HTERT RPE-1 (cell line): Measurements from ENCODE around the gene CDC20.
"Not testable (repeated sequence)": the region's sequence is repeated elsewhere in the genome, so short reads cannot be mapped to it uniquely, and the experiment has no call there.

Experiments used
- in situ Hi-C: fragments of 300-500 bp; cut with MboI; formaldehyde crosslinking; loops from 4 replicates; pipeline ENCODE4 v1.14.3; 2020; ENCODE audit warnings: low sequenced_read_pairs

CDC20 gene

DNA sequence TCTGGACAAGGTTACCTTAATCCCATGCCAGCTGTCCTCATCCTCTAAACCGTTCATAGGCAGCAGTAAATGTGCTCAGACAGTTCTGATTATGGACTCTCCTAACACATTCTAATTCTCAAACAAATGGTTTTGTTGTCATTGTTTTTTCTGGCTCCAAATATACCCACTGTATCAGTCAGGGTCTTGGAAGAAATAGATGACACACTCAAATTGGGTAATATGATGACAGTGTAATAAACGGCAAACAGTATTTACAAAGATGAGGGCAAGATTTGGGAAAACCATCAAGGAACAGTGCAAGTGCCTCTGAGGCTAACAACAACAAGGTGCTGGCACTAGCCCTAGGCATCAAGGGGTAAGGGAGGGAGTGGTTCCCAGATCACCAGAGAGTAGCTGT, 4.3 kb upstream of the CDC20 start:
- in situ Hi-C loops, result no loop called here

DNA sequence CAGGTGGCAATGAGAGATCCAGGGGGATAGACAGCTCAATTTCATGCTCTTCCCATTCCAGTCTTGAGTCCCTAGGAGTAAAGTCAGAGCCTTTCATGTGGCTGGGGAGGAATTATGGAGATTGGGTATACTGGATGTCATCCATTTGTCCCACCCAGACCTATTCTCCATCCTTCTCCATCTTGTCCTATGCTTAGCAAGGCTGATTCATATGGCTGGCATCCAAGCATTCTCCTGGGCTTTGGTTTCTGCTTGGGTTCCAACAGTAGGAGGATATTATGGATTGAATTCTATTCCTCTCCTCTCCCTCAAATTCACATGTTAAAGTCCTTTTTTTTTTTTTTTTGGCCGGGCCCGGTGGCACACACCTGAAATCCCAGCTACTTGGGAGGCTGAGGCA, 3.8 kb upstream of the CDC20 start:
- in situ Hi-C loops, result no loop called here

DNA sequence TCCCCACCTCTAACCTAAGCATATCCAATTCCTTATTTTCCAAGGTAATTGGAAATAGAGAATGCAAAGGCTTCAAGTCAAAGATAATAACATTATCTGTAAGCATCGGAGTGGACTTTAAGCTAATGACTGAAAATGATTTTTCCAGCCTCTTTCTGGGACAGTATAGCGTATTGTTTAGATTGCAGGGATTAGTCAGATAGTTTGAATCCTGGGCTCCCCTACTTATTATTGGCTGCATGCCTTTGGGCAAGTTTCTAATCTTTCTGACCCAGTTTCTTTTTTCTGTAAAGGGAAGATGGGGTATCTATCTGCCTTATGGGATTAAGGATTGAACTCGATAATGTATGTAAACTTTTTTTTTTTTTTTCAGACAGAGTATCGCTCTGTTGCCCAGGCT, 1.5 kb upstream of the CDC20 start:
- in situ Hi-C loops, result no loop called here

DNA sequence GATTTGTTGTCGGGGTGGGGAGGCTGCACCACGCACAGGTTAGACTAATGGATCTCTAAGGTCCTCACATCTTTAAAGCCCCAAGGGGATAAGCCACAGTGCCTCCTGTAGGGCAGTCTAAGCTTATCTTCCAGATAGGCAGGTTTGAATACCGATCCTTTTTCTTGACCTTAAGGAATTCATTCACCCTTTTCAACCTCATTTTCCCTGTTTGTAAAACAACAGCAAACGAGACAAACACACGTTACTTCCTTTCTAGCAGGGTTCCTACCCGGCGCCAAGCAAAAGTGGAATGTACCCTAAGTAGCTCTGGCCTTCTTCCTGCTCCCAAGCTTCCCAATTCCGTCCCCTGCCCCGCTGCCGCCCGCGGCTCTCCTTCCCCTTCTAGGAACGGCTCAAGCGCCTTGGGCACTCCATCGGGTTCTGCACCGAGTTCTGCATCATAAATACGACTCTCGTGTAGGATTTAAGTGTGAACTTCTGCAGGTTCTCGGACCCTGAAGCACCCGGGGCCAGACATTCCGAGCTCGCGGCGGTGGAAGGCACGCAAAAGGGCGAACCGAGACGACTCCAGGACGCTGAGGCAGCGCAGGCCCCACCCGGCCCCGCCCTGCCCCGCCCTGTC, 548 bp upstream of the CDC20 start:
- in situ Hi-C loops, result no loop called here

DNA sequence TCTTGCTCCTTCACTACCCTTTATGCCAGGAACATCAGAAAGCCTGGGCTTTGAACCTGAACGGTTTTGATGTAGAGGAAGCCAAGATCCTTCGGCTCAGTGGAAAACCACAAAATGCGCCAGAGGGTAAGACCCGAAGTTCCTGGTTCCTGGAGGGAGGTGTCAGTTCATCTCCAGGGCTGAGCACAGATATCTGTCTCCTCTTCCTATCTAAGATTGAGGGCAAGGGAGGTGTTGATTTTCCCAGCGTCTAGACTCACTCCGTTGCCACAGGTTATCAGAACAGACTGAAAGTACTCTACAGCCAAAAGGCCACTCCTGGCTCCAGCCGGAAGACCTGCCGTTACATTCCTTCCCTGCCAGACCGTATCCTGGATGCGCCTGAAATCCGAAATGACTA, 915 bp downstream of the CDC20 start:
- in situ Hi-C loops, result no loop called here

DNA sequence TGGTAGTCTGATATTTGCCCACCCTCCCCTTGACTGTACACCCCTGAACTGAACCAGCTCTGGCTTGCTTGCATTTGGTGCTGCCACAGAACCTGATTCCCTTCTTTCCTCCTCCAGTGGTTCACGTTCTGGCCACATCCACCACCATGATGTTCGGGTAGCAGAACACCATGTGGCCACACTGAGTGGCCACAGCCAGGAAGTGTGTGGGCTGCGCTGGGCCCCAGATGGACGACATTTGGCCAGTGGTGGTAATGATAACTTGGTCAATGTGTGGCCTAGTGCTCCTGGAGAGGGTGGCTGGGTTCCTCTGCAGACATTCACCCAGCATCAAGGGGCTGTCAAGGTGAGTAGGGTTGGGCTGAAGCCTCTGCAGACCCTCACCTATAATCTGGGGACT, 1.8 kb downstream of the CDC20 start:
- in situ Hi-C loops, result no loop called here

DNA sequence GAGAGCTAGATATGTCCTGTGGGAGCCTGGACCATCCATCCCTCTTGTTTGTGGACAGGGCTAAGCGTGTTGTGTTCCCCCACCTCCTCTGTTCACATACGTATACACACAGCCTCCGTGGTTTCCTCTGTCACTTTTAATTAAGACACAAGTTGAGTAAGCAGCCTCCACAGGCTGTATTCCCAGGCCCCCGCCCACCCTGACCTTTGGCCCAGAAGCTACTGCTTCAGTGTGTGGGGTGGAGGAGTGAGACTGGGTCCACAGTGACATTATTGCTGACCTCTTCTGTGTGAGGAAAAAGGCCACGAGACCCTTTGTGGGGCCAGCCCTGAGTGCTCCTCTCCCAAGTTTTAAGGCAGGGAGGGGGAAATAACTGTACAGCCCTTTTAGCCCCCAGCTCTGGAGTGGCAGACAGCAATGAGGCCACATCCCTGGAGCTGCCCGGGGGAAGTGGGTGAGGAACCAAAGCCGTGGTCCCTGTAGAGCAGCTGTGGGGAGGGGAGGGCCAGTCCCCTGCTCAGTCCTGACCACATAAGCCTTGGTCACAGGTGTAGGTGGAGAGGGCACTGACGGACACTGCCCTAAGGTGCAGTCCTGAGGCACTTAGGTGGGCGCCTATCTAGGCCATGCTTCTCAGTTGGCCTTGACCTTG, 4.6 kb downstream of the CDC20 start:
- in situ Hi-C loops, result no loop called here

DNA sequence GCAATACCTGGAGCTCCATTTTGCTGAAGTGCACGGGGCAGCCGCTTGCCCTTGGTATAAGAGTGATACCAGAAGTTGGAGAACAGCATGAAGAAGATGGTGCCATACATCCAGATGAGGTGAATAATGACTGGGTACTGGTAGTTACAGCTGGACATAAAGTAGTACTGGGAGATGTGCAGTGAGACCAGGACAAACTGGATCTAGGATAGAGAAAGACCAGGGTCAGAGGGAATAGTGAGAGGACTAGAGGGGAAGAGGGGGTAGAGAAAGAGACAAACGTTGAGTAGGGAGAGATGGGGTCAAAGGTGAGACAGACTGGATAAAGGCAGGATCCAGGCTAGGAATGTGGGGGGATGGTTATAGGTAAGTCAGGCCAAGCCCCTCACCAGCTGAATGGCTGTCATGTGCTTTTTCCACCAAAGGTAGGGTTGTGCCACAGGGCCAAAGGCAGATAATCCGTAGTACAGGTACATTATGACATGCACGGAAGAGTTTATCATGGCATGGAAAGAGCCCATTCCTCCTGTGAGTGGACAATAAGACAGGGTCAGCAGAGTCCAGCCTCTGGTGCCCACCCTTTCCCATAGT, 5.2 kb downstream of the CDC20 start:
- in situ Hi-C loops, result no loop called here

DNA sequence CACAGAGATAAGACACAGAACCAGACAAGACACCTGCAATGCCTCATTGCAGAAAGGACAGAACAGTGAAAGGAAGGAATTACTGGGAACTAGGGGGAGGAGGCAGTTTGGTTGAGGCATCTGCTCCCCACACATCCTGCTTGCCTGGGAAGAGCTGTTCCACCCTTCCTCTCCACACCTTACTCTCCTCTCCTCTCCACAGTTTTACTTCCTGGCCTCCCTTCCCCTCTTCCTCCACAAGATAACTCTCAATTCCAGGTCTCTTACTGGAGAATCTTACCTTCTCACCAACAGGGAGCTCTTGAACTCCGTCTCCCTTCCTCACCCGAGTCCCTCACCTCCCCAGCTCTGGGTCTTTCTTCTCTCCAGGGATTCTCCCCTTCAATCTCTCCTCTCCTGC, 6.9 kb downstream of the CDC20 start:
- in situ Hi-C loops, result no loop called here

DNA sequence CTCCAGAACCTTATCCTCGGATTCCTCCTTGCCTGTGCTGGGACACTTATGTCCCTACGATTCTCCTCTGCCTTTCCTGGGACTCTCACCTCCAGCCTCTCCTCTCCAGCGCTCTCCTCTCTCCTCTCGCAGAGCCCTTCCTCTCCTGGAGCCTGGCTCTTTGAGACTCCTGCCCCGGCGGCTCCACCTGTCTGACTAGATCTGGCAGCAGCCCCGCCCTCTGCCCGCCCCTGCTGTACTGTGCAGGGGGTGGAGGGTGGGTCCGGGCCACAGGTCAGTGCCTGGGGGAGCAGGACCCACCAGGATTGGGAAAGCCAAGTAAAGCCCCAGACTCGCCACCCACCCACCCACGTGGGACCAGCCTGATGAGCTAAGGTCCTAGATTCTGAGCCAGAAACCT, 7.4 kb downstream of the CDC20 start:
- in situ Hi-C loops, result no loop called here

DNA sequence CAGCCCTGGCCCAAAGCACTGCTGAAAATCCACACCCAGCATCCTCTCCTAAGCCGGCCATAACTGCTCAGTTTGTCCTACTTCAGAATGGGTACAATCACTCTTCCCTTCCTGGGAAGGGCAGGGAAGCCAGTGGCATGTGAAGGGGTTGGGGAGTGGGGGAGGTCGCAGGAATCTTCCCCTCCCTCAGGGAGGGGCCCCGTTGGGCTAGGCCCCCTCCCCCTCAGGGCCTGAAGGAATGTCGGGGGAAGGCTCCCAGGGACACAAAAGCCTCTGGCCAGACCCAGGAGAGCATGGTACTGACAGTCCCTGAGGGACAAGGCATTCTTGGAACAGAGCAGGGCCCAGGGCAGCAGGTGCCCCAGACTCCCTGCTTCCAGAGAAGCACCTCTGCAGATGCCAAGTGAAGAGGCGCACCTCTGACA, 7.8 kb downstream of the CDC20 start:
- in situ Hi-C loops, result no loop called here

DNA sequence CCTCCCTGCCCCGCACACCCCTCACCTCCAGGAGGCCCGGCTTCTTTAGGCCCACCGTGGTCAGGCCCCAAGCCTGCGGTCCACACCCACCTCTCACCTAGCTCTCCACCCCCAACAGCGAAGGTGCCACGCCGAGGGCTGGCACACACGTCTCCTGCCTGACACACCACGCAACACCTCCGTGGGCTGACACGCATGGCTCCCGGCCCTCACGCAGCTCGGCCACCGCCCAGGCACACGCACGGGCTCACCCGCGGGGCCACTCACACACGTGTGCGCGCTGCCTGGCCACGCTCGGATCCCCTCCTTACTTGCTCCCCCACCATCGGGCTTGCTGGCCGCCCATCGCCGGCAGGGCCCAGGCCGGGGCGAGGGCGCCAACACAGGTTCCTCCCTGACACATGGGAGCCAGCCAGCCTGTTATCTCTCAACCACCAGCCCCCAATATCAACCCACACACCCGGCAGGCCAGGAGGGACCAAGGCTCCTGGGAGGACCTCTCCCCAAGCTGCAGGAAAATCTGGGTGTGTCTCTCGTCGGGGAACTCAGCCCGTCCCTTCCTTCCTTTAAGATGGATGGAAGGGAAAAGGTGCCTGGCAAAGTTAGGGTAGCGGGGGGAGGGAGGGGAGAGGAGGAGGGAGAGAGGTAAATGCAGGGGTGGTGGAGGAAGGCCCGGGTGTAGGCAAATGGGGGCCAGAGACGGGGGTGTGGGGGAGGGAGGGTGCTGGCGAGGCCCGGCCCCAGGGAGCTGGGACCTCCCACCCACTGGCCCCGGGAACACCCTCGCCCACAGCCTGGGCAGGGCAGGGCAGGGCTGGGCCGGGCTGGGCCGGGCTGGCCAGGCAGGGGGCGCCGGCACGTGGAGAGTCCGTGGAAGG, 8.5 kb downstream of the CDC20 start:
- in situ Hi-C loops, result no loop called here

DNA sequence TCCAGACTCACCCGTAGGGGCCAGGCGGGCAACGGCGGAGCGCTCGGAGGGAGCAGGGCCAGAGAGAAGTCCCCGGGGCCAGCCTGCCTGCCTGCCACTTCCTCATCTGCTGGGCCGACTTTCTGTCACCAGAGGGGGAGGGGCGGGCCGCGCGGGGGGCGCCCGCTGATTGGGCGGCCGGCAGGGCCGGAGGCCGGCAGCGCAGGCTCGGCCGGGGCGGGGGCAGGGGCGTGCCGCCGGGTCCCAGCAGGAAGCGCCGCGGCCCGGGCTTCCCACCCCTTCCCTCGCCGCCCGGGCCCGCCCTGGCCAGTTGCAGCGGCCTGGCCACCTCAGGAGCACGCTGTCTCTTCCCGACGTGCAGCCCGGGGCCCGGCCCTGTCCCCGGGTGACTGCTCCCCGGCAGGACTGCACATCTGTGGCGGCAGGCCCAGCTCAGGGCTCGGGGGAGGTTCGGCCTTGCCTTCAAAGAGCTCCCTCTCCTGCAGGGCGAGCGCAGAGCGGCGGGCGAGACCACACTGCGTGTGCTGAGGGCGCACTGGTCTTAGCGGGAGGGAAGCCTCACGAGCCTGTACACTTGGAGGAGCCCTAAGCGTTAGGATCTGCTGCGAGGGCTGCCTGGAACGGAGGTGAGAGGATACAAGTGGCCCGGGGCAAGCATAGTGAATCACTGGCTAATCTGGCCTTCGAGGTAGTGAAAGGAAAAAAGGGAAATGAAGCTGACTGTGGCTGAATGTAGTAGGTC, 9.3 kb downstream of the CDC20 start, which contains the start of gene ELOVL1:
Gene ELOVL1 (minus strand): TSS at position 108 of the 742 bp plus-strand sequence. CDS start 2,402 bp downstream, outside the sequence.
- in situ Hi-C loops, result no loop called here

DNA sequence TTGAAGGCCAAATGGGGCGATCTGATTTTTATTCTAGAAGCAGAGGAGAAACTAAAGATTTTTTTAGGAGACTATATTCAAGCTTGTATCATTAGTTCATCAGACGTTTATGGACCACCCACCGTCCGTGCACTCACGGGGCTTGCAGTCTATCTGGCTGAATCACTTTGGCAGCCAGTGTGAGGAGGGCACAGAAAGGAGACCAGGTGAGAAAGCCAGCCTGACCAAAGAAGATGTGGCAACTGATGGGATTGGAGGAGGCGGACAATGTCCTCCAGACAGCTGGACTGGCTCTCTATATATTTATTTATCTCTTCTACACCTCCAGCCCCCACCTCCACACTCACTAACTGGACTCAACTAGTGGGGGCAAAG, 9.9 kb downstream of the CDC20 start:
- in situ Hi-C loops, result no loop called here

DNA sequence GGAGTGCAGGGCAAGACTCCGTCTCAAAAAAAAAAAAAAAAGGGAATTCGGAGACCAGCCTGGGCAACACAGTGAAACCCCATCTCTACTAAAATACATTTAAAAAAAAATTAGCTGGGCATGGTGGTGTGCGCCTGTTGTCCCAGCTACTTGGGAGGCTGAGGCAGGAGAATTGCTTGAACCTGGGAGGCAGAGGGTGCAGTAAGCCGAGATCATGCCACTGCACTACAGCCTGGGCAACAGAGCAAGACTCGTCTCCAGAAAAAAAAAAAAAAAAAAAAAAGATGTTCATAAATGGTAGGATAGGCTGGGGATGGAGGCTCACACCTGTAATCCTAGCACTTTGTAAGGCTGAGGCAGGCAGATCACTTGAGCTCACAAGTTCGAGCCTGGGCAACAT, 11.0 kb downstream of the CDC20 start:
- in situ Hi-C loops, result not testable (repeated sequence)

DNA sequence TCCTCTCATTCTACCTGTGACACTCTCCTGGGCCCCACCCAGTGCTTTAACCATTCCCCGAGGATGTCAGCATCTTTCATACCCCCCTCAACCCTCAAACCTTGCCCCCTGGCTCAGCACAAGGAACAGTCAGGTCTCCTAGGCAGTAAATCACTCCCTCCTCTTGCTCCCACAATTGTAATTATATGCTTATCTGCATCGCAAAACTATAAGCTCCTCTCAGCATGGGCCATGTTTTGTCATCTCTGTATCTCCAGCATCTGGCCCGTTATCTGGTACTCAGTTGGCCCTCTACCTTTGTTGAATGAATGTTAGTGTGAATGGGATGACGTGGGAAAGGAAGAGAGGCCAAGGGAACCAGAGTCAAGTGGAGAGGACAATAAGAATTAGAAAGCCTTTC, 11.8 kb downstream of the CDC20 start:
- in situ Hi-C loops, result no loop called here

DNA sequence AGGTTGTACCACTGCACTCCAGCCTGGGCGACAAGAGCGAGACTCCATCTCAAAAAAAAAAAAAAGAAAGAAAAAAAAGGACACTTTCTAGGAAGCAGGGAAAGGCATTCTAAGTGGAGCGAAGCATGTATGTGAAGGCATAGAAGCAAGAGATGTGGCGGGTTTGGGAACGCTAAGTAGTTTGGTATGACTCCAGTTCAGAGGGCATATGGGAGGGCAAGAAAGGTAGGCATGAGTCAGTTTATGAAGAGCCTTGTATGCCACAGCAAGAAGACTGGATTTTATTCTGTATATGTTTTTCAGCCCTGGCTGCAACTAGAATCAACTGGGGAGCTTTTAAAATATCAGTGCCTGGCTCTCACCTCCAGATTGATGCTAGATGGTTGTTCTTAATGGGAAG, 13.4 kb downstream of the CDC20 start:
- in situ Hi-C loops, result no loop called here

DNA sequence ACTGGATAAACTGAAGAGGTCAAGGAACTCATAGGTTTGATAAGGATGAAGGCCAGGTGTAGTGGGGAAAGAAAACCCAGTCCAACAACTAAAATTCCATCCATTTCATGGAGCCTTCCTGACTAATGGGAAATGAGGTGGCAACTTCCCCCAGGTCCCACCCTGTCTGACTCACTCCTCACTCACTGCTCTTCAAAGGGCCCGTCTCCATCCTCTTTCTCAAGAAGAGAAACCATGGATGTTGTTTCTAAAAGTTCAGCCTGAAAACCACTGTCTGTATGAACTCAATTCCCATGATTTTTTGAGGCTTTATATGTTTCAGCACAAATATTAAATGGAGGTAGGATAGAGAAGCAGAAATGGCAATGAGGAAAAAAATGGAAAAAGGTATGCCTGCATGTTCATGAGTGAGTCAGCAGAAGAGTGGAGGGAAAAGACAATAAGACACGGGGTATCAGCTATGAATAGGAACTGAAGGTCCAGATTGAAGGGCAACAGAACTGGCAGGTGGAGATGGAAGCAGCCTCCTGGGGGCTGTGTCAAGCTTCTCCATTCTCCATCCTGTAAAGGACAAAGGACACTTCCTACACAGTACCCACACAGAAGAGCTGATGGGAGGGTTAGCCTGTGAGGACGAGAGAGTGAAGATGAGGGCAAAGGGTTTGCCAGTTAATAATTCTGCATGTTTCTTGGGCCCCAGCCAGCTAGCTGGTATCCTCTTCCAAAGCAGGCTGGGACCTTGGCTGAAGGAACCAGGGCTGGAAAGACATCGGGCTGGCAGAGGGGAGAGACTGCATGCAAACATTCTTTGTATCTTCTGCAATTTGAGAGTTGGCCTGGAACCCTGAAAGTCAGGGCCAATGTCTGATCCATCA, 14.5 kb downstream of the CDC20 start:
- in situ Hi-C loops, result no loop called here

DNA sequence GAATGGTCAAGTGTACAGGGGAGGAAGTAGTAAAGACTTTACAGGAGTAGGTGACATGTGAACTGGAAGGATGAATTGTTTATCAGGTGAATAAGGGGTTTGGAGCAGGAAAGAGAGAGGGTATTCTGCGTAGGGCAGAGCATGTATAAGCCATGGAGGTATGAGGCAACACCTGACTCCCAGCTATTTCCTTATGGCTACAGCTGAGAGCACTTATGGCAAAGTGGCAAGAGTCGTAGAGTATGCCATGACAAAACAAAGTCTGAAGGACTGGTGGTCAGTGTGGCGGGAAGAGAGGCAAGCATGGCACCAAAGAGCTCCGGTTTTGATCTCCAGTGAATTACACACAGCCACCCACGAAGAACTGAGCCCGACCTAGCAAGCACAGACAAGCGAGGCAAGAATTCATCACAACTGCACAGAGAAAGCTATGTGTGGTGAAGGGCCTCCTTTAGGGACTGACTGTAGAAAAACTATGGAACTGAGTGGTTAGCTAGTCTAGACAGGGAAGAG, 18.0 kb downstream of the CDC20 start:
- in situ Hi-C loops, result no loop called here

DNA sequence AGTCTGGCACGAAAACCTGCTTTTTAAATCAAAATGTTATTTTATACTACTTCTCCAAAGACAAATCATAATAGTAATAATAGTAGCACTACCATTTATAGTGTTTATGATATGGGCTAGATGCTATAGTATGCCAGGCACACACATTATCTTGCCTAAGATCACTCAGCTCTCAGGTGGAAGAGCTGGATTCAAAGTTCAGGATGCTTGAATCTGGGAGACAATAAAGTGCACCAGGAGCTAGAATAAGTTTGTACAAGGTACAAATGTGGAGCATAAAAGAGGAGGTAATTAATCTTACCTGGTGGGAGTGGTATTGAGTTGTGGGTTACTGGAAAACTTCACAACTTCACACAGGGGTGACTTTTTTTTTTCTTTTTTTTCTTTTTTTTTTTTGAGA, 19.1 kb downstream of the CDC20 start:
- in situ Hi-C loops, result no loop called here
